ENCODE data around the gene TCN2. TPM values are rescaled to one million over a fixed set of nuclear protein-coding genes. Genes with fewer than 3 reads are reported as not detected.

The TCN2 gene
- total and polyA plus RNA-seq, 9 of the 15 experiments (the other 6 are each of a cell fraction or from before 2014, with no cell fraction given), result 0.88 to 5.4 (median 1.7) TPM

GRCh38 chr22:30600921-30601320 lies 6.1 kb upstream of the TCN2 start (continued):
- TF ChIP-seq, protein P1, sequence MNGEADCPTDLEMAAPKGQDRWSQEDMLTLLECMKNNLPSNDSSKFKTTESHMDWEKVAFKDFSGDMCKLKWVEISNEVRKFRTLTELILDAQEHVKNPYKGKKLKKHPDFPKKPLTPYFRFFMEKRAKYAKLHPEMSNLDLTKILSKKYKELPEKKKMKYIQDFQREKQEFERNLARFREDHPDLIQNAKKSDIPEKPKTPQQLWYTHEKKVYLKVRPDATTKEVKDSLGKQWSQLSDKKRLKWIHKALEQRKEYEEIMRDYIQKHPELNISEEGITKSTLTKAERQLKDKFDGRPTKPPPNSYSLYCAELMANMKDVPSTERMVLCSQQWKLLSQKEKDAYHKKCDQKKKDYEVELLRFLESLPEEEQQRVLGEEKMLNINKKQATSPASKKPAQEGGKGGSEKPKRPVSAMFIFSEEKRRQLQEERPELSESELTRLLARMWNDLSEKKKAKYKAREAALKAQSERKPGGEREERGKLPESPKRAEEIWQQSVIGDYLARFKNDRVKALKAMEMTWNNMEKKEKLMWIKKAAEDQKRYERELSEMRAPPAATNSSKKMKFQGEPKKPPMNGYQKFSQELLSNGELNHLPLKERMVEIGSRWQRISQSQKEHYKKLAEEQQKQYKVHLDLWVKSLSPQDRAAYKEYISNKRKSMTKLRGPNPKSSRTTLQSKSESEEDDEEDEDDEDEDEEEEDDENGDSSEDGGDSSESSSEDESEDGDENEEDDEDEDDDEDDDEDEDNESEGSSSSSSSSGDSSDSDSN (IDR thresholded peaks at IDR 0.05; ENCODE audit: borderline replicate concordance in 1 of 2, low read depth in 2 of 2, low read length in 2 of 2), result no peak

- TF ChIP-seq, protein P2, sequence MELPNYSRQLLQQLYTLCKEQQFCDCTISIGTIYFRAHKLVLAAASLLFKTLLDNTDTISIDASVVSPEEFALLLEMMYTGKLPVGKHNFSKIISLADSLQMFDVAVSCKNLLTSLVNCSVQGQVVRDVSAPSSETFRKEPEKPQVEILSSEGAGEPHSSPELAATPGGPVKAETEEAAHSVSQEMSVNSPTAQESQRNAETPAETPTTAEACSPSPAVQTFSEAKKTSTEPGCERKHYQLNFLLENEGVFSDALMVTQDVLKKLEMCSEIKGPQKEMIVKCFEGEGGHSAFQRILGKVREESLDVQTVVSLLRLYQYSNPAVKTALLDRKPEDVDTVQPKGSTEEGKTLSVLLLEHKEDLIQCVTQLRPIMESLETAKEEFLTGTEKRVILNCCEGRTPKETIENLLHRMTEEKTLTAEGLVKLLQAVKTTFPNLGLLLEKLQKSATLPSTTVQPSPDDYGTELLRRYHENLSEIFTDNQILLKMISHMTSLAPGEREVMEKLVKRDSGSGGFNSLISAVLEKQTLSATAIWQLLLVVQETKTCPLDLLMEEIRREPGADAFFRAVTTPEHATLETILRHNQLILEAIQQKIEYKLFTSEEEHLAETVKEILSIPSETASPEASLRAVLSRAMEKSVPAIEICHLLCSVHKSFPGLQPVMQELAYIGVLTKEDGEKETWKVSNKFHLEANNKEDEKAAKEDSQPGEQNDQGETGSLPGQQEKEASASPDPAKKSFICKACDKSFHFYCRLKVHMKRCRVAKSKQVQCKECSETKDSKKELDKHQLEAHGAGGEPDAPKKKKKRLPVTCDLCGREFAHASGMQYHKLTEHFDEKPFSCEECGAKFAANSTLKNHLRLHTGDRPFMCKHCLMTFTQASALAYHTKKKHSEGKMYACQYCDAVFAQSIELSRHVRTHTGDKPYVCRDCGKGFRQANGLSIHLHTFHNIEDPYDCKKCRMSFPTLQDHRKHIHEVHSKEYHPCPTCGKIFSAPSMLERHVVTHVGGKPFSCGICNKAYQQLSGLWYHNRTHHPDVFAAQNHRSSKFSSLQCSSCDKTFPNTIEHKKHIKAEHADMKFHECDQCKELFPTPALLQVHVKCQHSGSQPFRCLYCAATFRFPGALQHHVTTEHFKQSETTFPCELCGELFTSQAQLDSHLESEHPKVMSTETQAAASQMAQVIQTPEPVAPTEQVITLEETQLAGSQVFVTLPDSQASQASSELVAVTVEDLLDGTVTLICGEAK (IDR thresholded peaks at IDR 0.05), result peak; percentile 58
- TF ChIP-seq, protein P2 (CRISPR knock-in tag; IDR thresholded peaks at IDR 0.05), result no peak
- TF ChIP-seq, protein P3, sequence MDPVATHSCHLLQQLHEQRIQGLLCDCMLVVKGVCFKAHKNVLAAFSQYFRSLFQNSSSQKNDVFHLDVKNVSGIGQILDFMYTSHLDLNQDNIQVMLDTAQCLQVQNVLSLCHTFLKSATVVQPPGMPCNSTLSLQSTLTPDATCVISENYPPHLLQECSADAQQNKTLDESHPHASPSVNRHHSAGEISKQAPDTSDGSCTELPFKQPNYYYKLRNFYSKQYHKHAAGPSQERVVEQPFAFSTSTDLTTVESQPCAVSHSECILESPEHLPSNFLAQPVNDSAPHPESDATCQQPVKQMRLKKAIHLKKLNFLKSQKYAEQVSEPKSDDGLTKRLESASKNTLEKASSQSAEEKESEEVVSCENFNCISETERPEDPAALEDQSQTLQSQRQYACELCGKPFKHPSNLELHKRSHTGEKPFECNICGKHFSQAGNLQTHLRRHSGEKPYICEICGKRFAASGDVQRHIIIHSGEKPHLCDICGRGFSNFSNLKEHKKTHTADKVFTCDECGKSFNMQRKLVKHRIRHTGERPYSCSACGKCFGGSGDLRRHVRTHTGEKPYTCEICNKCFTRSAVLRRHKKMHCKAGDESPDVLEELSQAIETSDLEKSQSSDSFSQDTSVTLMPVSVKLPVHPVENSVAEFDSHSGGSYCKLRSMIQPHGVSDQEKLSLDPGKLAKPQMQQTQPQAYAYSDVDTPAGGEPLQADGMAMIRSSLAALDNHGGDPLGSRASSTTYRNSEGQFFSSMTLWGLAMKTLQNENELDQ (CRISPR knock-in tag; IDR thresholded peaks at IDR 0.05; ENCODE audit: borderline replicate concordance), result no peak
- Histone ChIP-seq H2AFZ (ENCODE audit: low read depth, low read length) (no peak overlapping the region), H4K20me1 (replicated peaks; ENCODE audit: control insufficient read depth, insufficient read depth, low read length) (no peaks in the 10 kb centered on the region), H3K79me2 (ENCODE audit: control insufficient read depth, insufficient read depth, low read length) (no peaks in the 10 kb centered on the region), H3K9me1 (ENCODE audit: control insufficient read depth, insufficient read depth, low read length) (no peaks in the 10 kb centered on the region), H3K4me1 (replicated peaks in 1 of 2; ENCODE audit: control insufficient read depth in 2 of 2, insufficient read depth in 2 of 2, low read length in 2 of 2) (peaks cover 0 to 11% of the 10 kb centered on the region in 2 experiments; a peak in 3 of 5 replicates), H3K27ac (ENCODE audit: extremely low read depth, low read depth, low read length) (no peak overlapping the region), H3K36me3 (ENCODE audit: control insufficient read depth, insufficient read depth, low read length) (no peaks in the 10 kb centered on the region), H3K9me3 (replicated peaks; ENCODE audit: control insufficient read depth, insufficient read depth, low read depth, low read length) (no peaks in the 10 kb centered on the region), H3K27me3 (ENCODE audit: control insufficient read depth in 2 of 2, insufficient read depth in 2 of 2, low read length in 2 of 2) (no peaks in the 10 kb centered on the region), H3K9ac (ENCODE audit: insufficient read depth in 1 of 2, low read depth in 2 of 2, low read length in 2 of 2) (no peak overlapping the region), H3K4me3 (no peak overlapping the region), H3K4me2 (ENCODE audit: insufficient read depth, low read length) (no peak overlapping the region)
- BruUV-seq (replicated peaks), result no TSS peak
- no peak for ATAC-seq
- POLR2A ChIA-PET, result interaction anchor here (1.4 kb wide), 1 partner anchor 10 kb away, joined by 7 read pairs; the partner anchor contains the start of gene PES1
- in situ Hi-C loops (cut with MboI) (loop anchor here (10.0 kb wide), 1 partner anchor 317 kb away; the partner anchor contains the start of gene CASTOR1), intact Hi-C loops (cut with micrococcal nuclease) (no loop called here)
- CTCF ChIA-PET (ENCODE audit: low intra/inter-chr PET ratio), result no interaction called here
- no peak for FAIRE-seq
- 56% methylated on average over 3 of the region's 5 CpGs for WGBS (ENCODE audit: insufficient coverage, low coverage, missing lambda C conversion rate)
- no peak for DNase-seq (ENCODE audit: extremely low read depth in 1 of 4, low spot score in 3 of 4)
Measured at GRCh38 chr22:30601464-30601863, 5.5 kb upstream of the TCN2 start.

Data from K562 (cell line).